SK-N-SH treated with all-trans-retinoic acid at 6 μM for 48 hours (cell line): ENCODE measurements around the gene TNFRSF13B.
"Not testable (repeated sequence)": the region's sequence is repeated elsewhere in the genome, so short reads cannot be mapped to it uniquely, and the experiment has no call there.

Source experiments
- ATAC-seq: fragments of 200-7000 bp; cut with Tn5 transposase; 3 replicates; pipeline ENCODE4 v1.9.1; 2020; ENCODE audit warnings: mild to moderate bottlenecking, moderate library complexity
- ARNTL ChIP-seq: fragments of 450-650 bp; formaldehyde crosslinking; IDR thresholded peaks from 2 replicates; pipeline ENCODE4 v1.5.0; 2020; ENCODE audit warnings: low read depth, mild to moderate bottlenecking, moderate library complexity, borderline replicate concordance
- CSDC2 ChIP-seq: fragments of 250-450 bp; sonication (Bioruptor Pico); IDR thresholded peaks from 2 replicates; pipeline ENCODE4 v1.5.0; 2020; ENCODE audit warnings: mild to moderate bottlenecking, moderate library complexity
- ESRRG ChIP-seq: fragments of 250-450 bp; sonication (Bioruptor Pico); IDR thresholded peaks from 2 replicates; pipeline ENCODE4 v1.6.1; 2021; ENCODE audit warnings: mild to moderate bottlenecking
- ISL1 ChIP-seq: fragments of 250-450 bp; sonication (Bioruptor Pico); IDR thresholded peaks from 2 replicates; pipeline ENCODE4 v2.1.2; 2022; ENCODE audit warnings: mild to moderate bottlenecking, moderate library complexity
- OSR1 ChIP-seq: fragments of 250-450 bp; sonication (Bioruptor Pico); IDR thresholded peaks from 2 replicates; pipeline ENCODE4 v1.8.0; 2022; ENCODE audit warnings: moderate library complexity, mild to moderate bottlenecking, inconsistent platforms
- PPARA ChIP-seq: fragments of 250-450 bp; sonication (Bioruptor Pico); IDR thresholded peaks from 2 replicates; pipeline ENCODE4 v1.5.0; 2020; ENCODE audit warnings: mild to moderate bottlenecking, borderline replicate concordance
- SNAI2 ChIP-seq: fragments of 250-450 bp; sonication (Bioruptor Pico); IDR thresholded peaks from 2 replicates; pipeline ENCODE4 v1.5.0; 2020; ENCODE audit warnings: mild to moderate bottlenecking, moderate library complexity
- TCF4 ChIP-seq: fragments of 250-450 bp; sonication (Bioruptor Pico); IDR thresholded peaks from 2 replicates; pipeline ENCODE4 v1.8.0; 2021; ENCODE audit warnings: mild to moderate bottlenecking, moderate library complexity, borderline replicate concordance
- TOX ChIP-seq: fragments of 250-450 bp; sonication (Bioruptor Pico); IDR thresholded peaks from 2 replicates; pipeline ENCODE4 v1.8.0; 2021; ENCODE audit warnings: mild to moderate bottlenecking, moderate library complexity, borderline replicate concordance
- ZC3H10 ChIP-seq: fragments of 250-450 bp; sonication (Bioruptor Pico); IDR thresholded peaks from 2 replicates; pipeline ENCODE4 v1.5.1; 2021; ENCODE audit warnings: mild to moderate bottlenecking, moderate library complexity
- ZFP3 ChIP-seq: fragments of 250-450 bp; sonication (Bioruptor Pico); IDR thresholded peaks from 2 replicates; pipeline ENCODE4 v1.5.0; 2020; ENCODE audit warnings: mild to moderate bottlenecking, moderate library complexity
- ZFP30 ChIP-seq: fragments of 450-650 bp; formaldehyde crosslinking; IDR thresholded peaks from 2 replicates; pipeline ENCODE4 v1.5.0; 2022; ENCODE audit warnings: mild to moderate bottlenecking, moderate library complexity
- ZNF565 ChIP-seq: fragments of 450-650 bp; formaldehyde crosslinking; conservative IDR thresholded peaks from 2 replicates; pipeline ENCODE4 v1.5.0; 2020; ENCODE audit warnings: low read depth, mild to moderate bottlenecking, moderate library complexity
- ZNF70 ChIP-seq: fragments of 450-650 bp; formaldehyde crosslinking; IDR thresholded peaks from 2 replicates; pipeline ENCODE4 v1.5.0; 2020; ENCODE audit warnings: mild to moderate bottlenecking, moderate library complexity
- ZNF8 ChIP-seq: fragments of 450-650 bp; formaldehyde crosslinking; IDR thresholded peaks from 2 replicates; pipeline ENCODE4 v1.5.0; 2020; ENCODE audit warnings: mild to moderate bottlenecking, moderate library complexity
- TF ChIP-seq, protein P1 (sequence below): fragments of 250-450 bp; sonication (Bioruptor Pico); IDR thresholded peaks from 2 replicates; pipeline ENCODE4 v1.5.1; 2021; ENCODE audit warnings: mild to moderate bottlenecking, moderate library complexity
- TF ChIP-seq, protein P2 (sequence below): fragments of 250-450 bp; sonication (Bioruptor Pico); IDR thresholded peaks from 2 replicates; pipeline ENCODE4 v1.5.0; 2020; ENCODE audit warnings: mild to moderate bottlenecking, moderate library complexity
- TF ChIP-seq, protein P3 (sequence below): fragments of 250-450 bp; sonication (Bioruptor Pico); IDR thresholded peaks from 2 replicates; pipeline ENCODE4 v1.8.0; 2020; ENCODE audit warnings: mild to moderate bottlenecking, moderate library complexity, borderline replicate concordance
- TF ChIP-seq, protein P4 (sequence below): fragments of 250-450 bp; sonication (Bioruptor Pico); IDR thresholded peaks from 2 replicates; pipeline ENCODE4 v1.8.0; 2021; ENCODE audit warnings: low read depth, mild to moderate bottlenecking, moderate library complexity, borderline replicate concordance
- TF ChIP-seq, protein P5 (sequence below): fragments of 250-450 bp; sonication (Bioruptor Pico); IDR thresholded peaks from 2 replicates; pipeline ENCODE4 v1.5.1; 2020; ENCODE audit warnings: low read depth, mild to moderate bottlenecking, moderate library complexity

TNFRSF13B gene

DNA sequence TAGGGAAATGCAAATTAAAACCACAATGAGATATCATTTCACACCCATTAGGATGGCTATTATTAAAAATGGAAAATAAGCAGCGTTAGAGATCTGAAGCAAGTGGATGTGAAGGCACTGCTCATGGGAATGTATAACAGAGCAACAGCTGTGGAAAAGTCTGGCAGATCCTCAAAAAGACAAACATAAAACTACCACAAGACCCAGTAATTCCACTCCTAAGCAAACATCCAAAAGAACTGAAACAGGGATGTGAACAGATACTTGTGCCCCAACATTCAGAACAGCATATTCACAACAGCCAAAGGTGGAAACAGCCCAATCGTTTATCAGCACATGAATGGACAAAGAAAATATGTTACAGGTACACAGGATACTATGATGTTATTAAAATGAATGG is 10.9 kb downstream of the TNFRSF13B start:
- not testable (repeated sequence) for ATAC-seq

DNA sequence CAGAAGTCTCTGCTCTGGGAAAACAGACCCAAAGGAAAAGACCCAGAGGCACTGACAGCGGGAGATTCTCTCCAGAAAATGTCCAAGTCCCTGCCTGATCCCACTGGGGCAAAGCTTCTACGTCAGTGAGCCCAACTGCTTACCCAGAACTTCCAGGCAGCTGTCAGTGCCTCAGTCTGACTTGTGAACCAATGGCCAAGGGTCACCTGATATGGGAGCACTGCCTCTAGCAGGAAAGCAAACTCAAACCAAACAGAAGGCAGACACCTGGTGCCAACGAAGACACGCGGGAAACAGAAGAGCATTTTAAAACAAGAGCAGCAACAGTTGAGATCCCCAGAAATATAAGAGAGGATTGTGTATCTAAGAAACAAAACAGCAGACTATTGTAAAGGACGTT is 16.9 kb downstream of the TNFRSF13B start:
- ATAC-seq: not testable (repeated sequence)

DNA sequence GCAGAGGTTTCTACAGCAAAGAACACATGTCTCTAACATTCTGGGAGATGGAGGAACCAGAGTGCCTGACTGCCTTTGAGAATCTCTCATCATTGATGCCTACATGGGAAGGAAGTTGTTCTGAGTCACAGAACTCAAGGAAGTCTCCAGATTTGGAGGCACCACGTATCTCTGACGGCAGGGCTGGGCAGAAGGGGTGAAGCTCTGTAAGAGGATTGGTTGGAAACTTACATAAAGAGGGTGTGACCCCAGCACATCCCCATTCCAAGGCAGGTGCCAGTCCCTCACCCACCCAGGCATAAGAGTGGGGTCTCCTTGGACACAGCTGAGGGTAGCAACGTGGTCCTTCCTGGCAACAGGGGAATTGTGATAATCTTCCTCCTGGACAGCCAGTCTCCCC is 17.4 kb downstream of the TNFRSF13B start:
- TF ChIP-seq OSR1: no peak
- TF ChIP-seq ZNF70 (CRISPR knock-in tag): no peak
- no peak for TF ChIP-seq TOX (CRISPR knock-in tag)
- no peak for TF ChIP-seq ESRRG (CRISPR knock-in tag)
- TF ChIP-seq ARNTL (CRISPR knock-in tag): no peak
- TF ChIP-seq, protein P1, sequence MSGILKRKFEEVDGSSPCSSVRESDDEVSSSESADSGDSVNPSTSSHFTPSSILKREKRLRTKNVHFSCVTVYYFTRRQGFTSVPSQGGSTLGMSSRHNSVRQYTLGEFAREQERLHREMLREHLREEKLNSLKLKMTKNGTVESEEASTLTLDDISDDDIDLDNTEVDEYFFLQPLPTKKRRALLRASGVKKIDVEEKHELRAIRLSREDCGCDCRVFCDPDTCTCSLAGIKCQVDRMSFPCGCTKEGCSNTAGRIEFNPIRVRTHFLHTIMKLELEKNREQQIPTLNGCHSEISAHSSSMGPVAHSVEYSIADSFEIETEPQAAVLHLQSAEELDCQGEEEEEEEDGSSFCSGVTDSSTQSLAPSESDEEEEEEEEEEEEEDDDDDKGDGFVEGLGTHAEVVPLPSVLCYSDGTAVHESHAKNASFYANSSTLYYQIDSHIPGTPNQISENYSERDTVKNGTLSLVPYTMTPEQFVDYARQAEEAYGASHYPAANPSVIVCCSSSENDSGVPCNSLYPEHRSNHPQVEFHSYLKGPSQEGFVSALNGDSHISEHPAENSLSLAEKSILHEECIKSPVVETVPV: no peak
- TF ChIP-seq TCF4 (CRISPR knock-in tag): no peak
- ATAC-seq: no peak

DNA sequence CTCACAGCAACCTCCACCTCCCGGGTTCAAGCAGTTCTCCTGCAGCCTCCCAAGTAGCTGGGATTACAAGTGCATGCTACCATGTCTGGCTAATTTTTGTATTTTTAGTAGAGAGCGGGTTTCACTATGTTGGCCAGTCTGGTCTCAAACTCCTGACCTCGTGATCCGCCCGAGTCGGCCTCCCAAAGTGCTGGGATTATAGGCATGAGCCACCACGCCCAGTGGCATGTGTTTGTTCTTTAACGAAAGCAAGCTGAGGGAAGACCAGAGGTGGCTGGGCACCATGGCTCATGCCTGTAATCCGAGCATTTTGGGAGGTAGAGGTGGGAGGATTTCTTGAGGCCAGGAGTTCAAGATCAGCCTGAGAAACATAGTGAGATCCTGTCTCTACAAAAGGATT is 18.1 kb downstream of the TNFRSF13B start:
- ATAC-seq: no peak
- no peak for TF ChIP-seq SNAI2 (CRISPR knock-in tag)
- TF ChIP-seq, protein P2, sequence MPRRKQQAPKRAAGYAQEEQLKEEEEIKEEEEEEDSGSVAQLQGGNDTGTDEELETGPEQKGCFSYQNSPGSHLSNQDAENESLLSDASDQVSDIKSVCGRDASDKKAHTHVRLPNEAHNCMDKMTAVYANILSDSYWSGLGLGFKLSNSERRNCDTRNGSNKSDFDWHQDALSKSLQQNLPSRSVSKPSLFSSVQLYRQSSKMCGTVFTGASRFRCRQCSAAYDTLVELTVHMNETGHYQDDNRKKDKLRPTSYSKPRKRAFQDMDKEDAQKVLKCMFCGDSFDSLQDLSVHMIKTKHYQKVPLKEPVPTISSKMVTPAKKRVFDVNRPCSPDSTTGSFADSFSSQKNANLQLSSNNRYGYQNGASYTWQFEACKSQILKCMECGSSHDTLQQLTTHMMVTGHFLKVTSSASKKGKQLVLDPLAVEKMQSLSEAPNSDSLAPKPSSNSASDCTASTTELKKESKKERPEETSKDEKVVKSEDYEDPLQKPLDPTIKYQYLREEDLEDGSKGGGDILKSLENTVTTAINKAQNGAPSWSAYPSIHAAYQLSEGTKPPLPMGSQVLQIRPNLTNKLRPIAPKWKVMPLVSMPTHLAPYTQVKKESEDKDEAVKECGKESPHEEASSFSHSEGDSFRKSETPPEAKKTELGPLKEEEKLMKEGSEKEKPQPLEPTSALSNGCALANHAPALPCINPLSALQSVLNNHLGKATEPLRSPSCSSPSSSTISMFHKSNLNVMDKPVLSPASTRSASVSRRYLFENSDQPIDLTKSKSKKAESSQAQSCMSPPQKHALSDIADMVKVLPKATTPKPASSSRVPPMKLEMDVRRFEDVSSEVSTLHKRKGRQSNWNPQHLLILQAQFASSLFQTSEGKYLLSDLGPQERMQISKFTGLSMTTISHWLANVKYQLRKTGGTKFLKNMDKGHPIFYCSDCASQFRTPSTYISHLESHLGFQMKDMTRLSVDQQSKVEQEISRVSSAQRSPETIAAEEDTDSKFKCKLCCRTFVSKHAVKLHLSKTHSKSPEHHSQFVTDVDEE (CRISPR knock-in tag): no peak
- TF ChIP-seq PPARA: no peak
- no peak for TF ChIP-seq ZFP30
- no peak for TF ChIP-seq ISL1 (CRISPR knock-in tag)
- TF ChIP-seq, protein P3, sequence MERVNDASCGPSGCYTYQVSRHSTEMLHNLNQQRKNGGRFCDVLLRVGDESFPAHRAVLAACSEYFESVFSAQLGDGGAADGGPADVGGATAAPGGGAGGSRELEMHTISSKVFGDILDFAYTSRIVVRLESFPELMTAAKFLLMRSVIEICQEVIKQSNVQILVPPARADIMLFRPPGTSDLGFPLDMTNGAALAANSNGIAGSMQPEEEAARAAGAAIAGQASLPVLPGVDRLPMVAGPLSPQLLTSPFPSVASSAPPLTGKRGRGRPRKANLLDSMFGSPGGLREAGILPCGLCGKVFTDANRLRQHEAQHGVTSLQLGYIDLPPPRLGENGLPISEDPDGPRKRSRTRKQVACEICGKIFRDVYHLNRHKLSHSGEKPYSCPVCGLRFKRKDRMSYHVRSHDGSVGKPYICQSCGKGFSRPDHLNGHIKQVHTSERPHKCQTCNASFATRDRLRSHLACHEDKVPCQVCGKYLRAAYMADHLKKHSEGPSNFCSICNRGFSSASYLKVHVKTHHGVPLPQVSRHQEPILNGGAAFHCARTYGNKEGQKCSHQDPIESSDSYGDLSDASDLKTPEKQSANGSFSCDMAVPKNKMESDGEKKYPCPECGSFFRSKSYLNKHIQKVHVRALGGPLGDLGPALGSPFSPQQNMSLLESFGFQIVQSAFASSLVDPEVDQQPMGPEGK (CRISPR knock-in tag): no peak
- no peak for TF ChIP-seq CSDC2 (CRISPR knock-in tag)
- TF ChIP-seq ESRRG (CRISPR knock-in tag): no peak
- no peak for TF ChIP-seq ZFP3 (CRISPR knock-in tag)
- no peak for TF ChIP-seq ZNF70 (CRISPR knock-in tag)
- no peak for TF ChIP-seq ARNTL (CRISPR knock-in tag)
- no peak for TF ChIP-seq OSR1
- TF ChIP-seq ZC3H10: no peak
- TF ChIP-seq, protein P4, sequence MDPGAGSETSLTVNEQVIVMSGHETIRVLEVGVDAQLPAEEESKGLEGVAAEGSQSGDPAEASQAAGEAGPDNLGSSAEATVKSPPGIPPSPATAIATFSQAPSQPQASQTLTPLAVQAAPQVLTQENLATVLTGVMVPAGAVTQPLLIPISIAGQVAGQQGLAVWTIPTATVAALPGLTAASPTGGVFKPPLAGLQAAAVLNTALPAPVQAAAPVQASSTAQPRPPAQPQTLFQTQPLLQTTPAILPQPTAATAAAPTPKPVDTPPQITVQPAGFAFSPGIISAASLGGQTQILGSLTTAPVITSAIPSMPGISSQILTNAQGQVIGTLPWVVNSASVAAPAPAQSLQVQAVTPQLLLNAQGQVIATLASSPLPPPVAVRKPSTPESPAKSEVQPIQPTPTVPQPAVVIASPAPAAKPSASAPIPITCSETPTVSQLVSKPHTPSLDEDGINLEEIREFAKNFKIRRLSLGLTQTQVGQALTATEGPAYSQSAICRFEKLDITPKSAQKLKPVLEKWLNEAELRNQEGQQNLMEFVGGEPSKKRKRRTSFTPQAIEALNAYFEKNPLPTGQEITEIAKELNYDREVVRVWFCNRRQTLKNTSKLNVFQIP (CRISPR knock-in tag): no peak
- no peak for TF ChIP-seq TOX (CRISPR knock-in tag)
- TF ChIP-seq ZNF8 (CRISPR knock-in tag): no peak
- no peak for TF ChIP-seq TCF4 (CRISPR knock-in tag)
- TF ChIP-seq, protein P1: no peak
- no peak for TF ChIP-seq ZNF565 (CRISPR knock-in tag)
- TF ChIP-seq, protein P5, sequence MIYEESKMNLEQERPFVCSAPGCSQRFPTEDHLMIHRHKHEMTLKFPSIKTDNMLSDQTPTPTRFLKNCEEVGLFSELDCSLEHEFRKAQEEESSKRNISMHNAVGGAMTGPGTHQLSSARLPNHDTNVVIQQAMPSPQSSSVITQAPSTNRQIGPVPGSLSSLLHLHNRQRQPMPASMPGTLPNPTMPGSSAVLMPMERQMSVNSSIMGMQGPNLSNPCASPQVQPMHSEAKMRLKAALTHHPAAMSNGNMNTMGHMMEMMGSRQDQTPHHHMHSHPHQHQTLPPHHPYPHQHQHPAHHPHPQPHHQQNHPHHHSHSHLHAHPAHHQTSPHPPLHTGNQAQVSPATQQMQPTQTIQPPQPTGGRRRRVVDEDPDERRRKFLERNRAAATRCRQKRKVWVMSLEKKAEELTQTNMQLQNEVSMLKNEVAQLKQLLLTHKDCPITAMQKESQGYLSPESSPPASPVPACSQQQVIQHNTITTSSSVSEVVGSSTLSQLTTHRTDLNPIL (CRISPR knock-in tag): no peak
